Amniotic stem cell (primary cell): ENCODE results near the gene NEDD4L.

Source experiments
- DNase-seq: peaks from one replicate; lab custom pipeline; 2025; lab: John Stamatoyannopoulos, UW

The NEDD4L gene

DNA sequence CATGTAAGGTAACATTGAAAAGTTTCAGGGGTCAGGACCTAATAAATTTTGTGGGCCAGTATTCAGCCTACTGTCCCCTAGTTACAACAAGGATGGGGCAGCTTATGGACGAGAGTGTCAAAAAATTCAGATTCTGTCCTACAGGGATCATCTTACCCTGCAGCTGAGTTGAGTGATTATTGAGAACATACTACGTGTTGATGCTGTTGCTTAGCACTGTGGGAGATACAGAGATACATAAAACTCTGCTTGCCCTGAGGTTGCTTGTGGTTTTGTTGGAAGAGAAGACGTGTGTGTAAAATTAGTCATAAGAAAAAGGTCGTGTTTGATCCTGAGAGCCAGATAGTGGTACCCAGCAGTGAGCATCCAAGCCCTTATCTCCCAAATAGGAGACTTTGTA is 253.2 kb downstream of the NEDD4L start:
- peak; percentile 36 for DNase-seq

DNA sequence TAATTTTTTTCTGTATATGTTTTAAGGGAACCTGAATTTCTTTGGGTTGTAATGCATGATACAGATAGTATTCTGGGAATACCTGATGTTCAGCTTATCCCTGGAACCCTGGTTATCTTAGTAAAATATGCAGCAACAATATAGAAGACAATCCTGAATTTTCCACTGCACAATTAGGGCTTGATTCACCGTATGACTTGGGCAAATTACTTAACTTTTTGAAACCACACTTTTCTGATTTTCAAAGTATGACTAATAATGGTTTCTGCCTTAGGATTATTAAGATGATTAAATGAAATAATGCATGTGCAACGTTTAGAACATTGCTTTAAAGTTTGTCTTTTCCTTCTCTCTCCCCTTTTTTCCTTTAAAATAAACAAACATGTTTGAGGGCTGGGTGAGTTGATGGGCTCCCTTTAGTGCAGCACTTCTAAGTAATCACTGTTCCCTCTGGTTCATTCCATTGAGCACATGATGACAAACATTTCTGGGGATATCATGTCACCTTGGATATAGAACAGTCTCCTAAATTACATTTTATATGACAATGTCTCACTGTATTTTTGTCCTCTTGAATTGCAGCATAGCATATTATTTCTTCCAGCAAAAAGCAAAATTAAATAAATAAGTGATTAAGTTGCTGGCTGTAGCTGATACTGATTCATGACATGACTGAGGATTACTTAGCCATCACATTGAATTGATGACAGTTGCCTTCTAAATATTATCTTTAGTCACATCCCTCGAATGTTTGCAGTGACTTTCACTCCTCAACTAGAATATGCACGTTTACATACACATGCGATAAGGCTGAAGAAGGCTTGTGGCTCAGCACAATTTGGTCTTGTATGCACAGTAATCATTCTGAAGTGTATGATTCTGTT is 254.5 kb downstream of the NEDD4L start:
- no peak for DNase-seq

DNA sequence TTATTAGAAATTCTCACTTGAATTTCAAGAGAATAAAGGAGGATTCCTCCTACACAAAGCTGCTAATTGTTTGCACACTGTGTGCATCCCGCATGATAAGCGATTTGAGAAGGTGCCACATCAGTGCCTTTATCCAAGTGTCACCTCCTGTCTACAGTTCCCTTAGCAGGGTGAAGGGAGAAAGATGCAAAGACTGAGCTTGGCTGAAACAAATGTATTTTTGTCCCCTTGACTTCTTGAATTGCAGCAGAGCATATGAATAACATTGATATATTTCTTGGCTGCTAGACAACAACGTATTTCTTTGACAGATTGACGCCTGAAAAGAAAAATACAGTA is 255.1 kb downstream of the NEDD4L start:
- DNase-seq: no peak

DNA sequence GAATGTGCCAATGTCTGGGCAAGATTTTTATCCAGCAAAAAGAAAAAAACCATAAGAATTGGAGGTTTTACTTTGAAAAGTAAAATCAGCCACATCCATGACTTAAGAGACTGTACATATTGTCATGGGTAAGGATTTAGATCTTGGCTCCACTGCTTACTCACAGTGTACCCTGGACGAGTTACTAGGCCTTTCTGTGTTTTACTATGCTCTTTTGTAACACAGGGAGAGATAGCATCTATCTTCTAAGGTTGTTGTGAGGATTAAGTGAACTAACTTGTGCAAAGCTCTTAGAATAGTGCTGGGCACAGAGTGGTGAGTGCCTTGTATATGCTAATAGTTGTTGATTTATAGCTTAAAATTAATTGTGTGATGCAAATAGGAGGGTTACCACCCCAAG is 255.9 kb downstream of the NEDD4L start:
- DNase-seq: no peak

- DNase-seq: no peak
Measured at GRCh38 chr18:58300867-58301266, 256.8 kb downstream of the NEDD4L start.

DNA sequence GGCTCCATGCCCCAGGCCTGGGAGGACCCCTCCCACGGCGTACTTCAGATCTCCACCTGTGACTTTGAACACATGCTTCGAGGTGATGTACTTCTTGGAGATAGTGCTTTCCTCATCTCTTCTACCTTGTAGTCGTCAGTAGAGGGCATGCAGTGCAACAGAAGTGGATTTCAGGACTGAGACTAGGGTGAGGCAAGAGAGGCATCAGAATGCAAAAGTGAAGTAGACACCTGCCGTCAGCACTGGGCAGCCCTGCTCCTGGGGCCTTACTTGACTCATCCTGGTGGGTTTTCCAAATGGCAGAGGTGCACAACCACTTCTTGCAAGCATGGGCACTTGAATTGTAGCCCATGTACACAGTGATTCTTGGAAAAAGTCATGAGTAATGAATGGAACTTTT is 258.8 kb downstream of the NEDD4L start:
- no peak for DNase-seq

- DNase-seq: no peak
Measured at GRCh38 chr18:58303363-58303762, 259.3 kb downstream of the NEDD4L start.

GRCh38 chr18:58305792-58306191 is 261.8 kb downstream of the NEDD4L start:
- no peak for DNase-seq

- DNase-seq: no peak
Measured at GRCh38 chr18:58307441-58307840, 263.4 kb downstream of the NEDD4L start.

DNA sequence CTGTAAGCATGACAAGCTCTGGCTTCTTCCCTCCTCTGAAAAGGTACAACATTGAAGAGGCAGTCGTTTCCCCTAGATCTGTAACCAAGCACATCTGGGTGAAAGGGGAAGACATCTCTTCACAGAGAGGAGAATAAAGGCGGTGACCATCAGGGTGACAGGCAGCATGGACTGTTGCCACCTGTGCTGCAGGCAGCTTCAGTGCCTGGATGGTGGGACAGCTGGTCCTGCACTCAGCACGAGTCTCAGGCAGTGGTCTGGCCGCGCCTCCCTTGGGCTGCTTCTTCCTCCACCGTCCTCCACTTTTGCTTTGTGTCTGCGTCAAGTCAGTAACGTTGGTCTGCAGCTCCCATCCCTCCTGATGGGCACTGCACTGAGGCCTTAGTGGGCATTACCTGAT is 264.4 kb downstream of the NEDD4L start:
- DNase-seq: no peak

DNA sequence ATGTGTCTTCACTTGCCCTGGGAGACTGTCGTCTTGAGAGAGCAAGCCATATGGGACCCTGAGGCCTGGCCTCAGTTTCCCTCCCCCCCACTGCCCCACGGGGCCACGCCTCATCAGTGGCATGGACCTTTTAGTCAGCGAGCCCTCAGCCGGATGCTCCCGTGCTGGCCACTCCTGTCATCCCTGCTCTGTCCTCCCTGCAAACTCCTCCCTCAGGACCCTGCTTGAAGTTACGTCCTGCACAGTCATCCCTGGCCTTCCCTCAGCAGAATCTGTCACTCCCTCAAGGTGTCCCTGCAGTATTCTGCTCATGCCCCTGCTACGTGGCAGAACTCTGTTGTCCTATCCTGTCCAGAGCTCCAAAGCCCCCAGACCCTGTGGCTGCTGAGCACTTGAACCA is 265.1 kb downstream of the NEDD4L start:
- no peak for DNase-seq

DNA sequence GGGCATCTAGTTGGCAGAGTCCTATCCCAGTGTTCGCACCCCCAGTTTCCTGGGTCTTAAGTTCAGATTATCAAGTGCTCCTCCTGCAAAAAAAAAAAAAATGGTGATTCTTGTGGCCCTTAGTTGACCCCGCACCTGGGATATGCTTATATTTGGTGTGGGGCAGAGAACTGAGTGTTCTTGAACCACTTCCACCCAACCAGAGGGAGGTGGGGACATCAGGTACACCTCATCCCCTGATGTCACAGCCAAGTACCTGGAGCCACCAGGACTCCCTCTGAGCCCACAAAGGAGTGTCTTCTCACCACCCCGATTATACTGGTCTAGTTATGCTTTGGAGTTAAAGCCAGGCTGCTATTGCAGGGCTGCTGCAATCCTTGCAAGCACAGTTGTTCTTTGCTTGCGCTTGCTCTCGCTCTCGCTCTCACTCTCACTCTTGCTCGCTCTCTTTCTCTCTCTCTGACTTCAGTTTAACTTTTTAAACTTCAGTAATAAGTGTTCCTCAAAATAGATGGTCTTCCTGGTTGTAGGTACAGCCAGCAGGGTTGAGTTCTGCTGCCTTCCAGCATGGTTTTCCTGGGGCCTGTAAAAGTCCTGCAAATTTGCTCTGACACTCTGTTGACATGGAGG is 265.7 kb downstream of the NEDD4L start:
- no peak for DNase-seq

GRCh38 chr18:58310517-58310916 is 266.5 kb downstream of the NEDD4L start:
- no peak for DNase-seq

- no peak for DNase-seq
Measured at GRCh38 chr18:58311390-58311789, 267.4 kb downstream of the NEDD4L start.

GRCh38 chr18:58313491-58314032 is 269.5 kb downstream of the NEDD4L start:
- no peak for DNase-seq

DNA sequence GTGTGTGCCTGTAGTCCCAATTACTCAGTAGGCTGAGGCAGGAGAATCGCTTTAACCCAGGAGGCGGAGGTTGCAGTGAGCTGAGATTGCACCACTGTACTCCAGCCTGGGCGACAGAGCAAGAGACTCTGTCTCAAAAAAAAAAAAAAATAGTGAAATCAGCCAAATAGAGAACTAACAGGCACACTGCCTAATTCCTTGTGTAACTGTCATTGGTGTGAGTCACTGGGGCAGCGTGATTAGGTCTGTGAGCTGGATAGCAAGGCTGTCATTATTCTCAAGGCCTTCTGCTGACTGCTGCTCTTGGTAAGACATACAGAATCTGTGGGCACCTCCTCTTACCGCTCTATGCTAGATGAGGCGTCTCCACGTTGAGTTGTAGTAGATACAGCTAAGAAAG is 270.3 kb downstream of the NEDD4L start:
- DNase-seq: peak; percentile 86

DNA sequence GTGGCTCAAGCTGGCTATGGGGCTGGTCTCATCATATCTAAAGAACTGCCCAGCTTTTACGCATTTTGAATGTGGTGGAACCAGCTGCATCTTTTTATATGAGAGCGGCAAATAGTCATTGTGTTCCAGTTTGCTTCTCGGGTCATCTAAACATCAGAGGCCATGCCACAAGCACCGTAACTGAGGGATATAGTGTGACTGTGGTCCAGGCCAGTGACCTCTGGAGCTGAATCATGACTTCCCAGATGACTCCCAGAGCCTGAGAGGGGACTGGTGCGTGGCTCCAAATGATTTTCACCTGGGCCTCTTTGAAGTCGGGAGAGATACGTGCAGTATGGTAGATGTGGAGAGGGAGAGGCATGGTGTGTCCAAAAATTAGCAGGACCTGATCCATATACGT is 271.0 kb downstream of the NEDD4L start:
- no peak for DNase-seq

GRCh38 chr18:58315739-58316215 is 271.8 kb downstream of the NEDD4L start:
- DNase-seq: no peak

DNA sequence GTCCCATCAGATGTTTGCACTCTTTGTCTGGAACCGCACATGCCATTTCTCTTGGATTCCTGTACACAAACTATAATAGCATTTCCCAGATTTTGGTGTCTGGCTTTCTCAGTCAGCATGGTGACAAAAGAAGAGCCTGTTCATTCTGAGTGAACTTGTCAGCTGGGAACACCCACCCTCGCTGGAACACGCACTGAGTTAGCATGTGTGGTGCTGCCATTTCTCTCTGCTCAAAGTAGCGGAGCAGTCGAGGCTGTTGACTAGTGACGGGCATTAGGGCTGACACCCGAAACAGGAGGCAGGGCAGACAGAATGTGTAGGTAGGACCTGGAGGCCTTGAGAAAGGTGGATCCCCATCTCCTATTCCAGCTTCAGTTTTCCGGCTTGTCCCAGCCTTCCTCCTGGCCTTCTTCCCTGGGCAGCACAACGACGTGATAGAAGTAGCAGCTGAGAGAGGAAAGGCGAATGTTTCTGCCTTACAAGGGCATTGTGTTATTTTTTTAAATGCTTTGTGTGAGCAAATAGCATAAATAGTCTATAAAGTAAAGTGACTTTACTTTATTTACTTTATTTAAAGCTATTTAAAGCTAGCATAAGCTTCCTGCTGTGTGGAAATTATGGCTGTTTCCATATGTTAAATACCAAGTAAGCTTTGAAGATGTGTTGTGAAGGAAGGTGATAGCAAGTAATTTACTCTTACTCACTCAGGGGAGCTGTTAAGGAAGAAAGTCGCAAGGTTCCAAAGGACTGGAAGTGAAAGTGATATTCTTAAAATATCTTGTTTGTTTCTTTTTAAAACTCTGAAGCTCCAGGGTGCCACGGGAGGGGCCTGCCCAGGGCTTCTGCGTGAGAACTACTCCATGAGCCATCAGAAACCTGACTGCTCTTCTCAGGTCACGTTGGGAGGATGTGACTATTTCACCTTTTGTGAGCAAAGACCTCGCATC is 272.6 kb downstream of the NEDD4L start:
- no peak for DNase-seq

DNA sequence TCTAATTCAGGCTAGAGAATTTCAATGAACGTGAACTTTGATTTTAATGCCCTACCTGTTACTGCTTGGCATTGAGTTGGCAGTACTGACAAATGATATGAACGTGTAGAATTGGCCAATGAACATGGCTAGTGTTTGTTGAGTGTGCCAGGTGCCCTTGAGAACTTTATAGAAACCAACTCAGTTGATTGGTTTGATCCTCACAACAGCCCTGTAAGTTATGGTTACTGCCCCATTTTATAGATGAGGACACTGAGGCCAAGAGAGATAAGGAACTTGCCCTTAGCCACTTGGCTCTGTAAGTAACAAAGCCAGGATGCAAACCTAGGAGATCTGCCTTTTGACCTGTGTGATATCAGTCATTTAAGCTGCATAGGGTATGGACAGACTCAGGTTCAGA is 275.7 kb downstream of the NEDD4L start:
- no peak for DNase-seq

DNA sequence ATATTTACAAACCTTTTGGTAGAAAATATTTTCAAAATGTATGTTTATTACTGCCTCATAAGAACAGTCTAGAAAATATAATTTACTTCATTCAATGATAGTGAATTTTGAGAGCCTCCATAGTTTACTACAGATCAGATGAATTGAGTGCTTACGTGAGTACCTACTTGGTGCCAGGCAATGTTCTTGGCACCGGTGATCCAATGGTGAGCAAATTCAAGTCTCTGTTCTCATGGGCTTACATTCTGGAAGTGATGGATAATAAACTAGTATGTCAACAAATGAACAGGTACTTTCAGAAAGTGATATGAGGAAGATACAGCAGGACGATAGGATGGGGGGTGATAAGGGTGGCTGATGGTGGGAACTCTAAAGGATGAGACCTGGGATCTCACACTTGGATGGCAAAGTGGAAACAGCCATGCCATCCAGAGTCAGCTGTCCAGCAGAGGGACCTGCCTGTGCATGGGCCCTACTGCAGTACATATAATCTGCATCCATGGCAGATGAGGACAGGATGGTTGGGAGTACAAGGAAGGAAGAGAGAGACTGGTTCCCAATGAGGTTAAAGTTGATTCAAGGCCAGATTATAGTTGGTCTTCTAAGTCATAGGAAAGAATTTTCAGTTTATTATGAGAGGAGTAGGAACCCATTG is 277.0 kb downstream of the NEDD4L start:
- no peak for DNase-seq

GRCh38 chr18:58321986-58322385 is 278.0 kb downstream of the NEDD4L start:
- peak; percentile 78 for DNase-seq
